Gastrocnemius medialis (tissue), 4 donors: ENCODE data around the gene PDC. TPM values are rescaled to one million over a fixed set of nuclear protein-coding genes. Genes with fewer than 3 reads are reported as not detected.

Experiments used
- total RNA-seq, 4 donors: library from RNA; depleted of rRNA; stranded (reverse); fragments of >200 nt; gene quantifications; one replicate each; pipeline versions ENCODE4 v1.1.0 to v1.2.3, GENCODE V29; 2016

The PDC gene
- total RNA-seq, 4 donors from 2014 or later, result not detected

Other genes starting within 250 kb of the PDC start
- gene PRG4, start 164.8 kb downstream of the PDC start, total RNA-seq, result 10 to 100 TPM in 2 of 4 donors, 1 to 10 TPM in 2; 1.7 to 28.9 (median 12.4) TPM
- gene TPR, start 85.9 kb downstream of the PDC start, total RNA-seq, result 10 to 100 TPM; 56.6 to 84.7 (median 62.9) TPM
- 10 to 100 TPM; 11.3 to 16.8 (median 11.9) TPM for gene ODR4, start 85.3 kb downstream of the PDC start, total RNA-seq
- under 1 TPM in 3 of 4 donors, not detected in 1; 0.23 to 0.58 (median 0.25) TPM for gene PTGS2, start 219.3 kb upstream of the PDC start, total RNA-seq